Right renal pelvis (tissue), 4 donors: ENCODE measurements around the gene KLHL34. TPM values are rescaled to one million over a fixed set of nuclear protein-coding genes. Genes with fewer than 3 reads are reported as not detected.

Source experiments
- DNase-seq, 4 donors: peaks; one replicate each; pipeline ENCODE4 v3.0.0-alpha.2; 2013; ENCODE audit warnings: low read depth in 4 of 4, low spot score in 3 of 4, missing footprints in 1 of 4
- polyA plus RNA-seq, 4 donors: library from polyadenylated mRNA; unstranded; fragments of 120-200 nt; gene quantifications; one replicate each; pipeline ENCODE4 v1.2.1, GENCODE V29; 2013; ENCODE audit not compliant: insufficient read length in 4 of 4

The KLHL34 gene
- polyA plus RNA-seq, 4 donors, result 0.04 to 0.12 (median 0.07) TPM; not detected in 1

DNA sequence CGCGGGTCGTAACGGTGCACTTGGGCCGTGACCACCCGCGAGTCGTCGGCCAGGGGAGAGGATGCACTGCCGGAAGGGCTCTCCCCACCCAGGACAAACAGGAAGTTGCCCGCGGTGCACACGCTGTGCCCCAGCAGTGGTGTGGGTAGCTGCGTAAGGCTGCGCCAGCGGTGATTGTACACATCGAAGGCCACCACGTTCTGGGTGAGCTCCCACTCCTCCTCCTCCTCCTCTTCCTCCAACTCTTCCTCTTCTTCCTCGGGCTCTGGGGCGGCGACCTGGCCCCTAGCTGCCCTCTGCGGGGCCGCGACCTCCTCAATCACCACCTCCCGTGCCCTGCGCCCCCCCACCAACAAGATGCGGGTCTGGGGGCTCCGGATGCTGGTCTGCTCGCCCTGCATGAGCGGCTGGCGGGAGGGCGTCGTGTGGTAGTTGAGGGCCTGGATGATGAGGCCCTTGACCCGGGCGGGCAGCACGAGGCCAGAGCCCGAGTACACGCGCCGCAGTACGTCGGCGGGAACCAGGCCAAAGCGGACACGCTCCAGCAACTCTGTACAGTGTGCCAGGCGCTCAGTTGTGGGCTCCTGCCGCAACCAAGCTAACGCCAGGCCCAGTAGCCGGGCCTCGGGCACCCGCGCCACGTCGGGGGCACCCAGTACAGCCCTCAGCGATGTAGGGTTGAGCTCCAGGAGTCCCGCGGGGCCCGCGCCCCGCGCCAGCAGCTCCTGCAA, 1.4 kb downstream of the KLHL34 start:
- no peak for DNase-seq

DNA sequence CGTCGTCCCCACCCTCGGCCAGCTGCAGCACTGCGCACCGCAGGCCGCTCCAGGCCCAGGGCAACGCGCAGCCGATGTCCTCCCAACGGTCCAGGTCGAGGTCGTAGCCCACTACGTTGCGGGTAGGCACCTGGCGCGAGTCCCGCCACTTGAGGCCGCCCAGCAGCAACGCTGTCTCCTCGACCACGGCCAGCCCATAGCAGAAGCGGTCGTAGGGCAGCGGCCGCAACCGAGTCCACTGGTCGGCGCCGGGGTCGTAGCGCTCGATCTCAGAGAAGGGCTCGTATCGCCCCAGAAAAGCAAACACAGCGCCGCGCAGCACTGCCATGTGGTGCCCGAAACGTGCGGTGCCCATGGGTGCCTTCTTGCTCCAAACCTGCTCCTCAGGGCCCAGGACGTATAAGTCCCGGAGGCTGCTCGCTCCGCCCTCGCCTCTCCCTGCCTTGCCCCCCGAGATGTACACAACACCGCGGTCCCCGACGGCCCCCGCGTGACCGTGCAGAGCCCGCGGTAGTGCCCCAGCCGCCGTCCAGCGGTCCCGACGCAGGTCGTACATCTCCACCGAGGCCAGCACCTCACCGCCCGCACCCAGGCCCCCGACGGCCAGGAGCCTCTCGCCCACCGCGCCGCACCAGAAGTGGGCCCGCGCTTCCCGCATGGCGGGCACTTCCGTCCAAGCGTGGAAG, 2.1 kb downstream of the KLHL34 start:
- no peak for DNase-seq

DNA sequence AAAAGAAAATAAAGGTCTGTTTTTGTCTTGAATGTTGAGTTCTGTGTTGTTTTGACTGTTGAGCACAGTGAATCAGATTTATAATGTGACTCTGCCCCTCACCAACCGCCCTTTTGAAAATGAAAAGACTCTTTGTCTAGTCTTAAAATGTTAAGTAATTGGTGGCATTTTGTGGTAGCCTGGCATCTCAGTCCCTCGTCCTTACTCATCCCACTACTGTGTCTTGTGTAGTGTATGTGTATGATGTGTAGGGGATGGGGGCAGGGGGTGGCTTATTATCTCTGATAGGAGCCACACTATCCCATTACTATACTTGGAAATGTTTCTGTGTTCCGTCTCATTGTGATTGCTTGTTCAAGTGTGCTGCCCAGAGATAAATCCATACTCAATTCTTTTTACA, 12.2 kb downstream of the KLHL34 start:
- no peak for DNase-seq

- no peak for DNase-seq
These were observed 12.7 kb downstream of the KLHL34 start for GRCh38 chrX:21645431-21645830.

GRCh38 chrX:21639775-21640174, 18.4 kb downstream of the KLHL34 start:
- DNase-seq, result no peak

DNA sequence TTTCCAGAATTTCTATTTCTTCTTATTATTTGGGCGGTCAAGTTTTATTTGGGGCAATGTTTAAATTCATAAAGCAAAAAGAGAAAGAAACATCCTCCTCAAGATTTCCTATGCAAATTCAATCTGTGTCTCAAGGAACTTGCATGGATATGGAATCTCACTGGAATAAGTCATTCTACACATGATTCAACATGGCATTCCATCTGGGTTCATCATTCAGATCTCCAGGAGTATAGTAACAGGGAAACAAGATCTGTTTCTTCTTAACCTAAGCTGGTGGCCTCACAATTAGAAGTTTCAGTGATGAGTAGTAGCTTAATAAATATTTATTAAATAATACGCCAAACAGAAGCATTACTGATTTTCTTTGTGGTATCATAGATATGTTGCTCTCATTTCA, 19.8 kb downstream of the KLHL34 start:
- no peak for DNase-seq

DNA sequence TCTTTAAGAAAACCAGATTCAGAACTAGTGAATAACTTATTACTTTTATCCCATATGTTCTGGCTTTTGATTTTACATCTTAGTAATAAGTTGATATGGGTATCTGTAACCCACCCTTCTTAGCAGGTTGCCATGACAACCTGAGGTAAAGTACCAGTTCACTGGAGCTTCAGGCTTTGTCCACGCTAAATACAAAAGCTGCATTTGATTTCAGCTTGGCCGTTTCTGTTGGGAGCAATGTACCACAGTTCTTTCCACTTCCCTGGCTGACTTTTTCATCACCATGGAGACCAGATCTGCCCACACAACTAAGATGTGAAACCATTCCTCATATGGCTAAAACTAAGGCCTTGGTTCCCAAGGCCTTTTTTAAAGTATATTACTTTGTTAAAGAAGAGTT, 26.1 kb downstream of the KLHL34 start:
- DNase-seq, result no peak

DNA sequence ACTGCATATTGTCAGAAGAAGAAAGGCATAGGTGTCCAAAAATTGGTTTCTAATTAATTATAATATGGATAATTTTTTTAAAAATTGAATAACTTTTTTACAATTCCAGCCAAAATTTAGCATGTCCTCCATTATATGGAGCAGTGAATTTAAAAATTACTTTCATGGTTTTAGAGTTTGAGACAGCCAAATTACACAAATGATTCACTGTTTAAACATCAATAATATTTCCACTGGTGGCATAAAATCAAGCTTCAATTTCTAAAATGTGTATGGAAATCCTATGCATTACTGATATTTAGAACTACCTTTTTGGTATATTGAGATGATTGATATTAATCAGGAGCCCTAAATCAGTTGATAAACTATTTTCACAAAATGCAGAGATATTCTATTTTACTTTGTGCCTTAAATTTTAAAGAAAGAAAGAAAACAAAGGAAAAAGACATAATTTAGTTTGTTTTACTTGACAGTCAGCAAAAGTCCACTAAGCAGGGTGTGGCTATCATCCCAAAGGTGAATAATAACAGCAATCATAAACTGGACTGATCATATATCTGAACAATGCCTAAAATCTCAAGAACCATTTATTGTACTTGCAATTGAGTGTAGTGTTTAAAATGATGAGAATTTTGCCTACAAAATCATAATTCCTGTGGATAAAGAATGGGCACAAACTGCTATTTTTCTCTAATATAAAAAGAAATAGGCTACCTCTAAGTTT, 34.2 kb downstream of the KLHL34 start:
- DNase-seq, result no peak

DNA sequence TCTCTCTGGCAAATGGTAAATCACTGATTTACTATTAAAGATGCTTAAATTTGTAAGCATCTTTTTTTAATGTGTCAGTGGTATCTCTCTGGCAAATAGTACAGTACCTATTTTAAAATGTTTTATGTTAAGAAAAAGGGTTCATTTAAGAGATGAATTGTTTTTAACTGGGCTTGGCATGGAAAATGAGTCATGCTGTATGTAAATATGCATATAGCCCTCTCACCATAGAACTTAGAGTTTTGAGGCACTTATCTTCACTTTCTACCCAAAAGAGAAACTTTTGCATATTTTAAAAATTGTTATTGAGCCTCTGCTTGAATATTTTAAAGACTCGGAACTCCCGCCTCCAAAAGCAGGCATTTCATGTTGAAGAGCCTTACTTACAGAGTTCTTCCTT, 37.9 kb downstream of the KLHL34 start:
- no peak for DNase-seq

DNA sequence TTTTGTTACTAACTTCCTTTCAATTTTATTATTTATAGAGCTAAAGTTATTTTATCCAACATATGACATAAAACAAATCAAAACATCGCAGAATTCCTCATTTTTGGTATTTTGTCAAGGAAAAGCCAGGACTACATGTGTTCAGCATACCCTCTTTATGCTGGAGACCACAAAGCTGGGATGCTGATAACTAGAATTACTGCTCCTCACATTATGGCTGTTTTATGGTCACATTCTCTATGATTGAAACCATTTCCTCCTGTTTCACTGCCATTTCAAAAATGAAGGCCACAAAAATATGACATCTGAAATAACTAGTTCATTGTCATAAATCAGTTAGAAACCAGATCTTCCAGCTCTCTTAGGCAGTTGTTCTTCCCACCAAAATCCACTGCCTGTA, 41.7 kb downstream of the KLHL34 start:
- DNase-seq, result no peak

- DNase-seq, result no peak
These were observed 46.0 kb downstream of the KLHL34 start for GRCh38 chrX:21612154-21612553.

- DNase-seq, result no peak
These were observed 48.0 kb downstream of the KLHL34 start for GRCh38 chrX:21610168-21610567.

DNA sequence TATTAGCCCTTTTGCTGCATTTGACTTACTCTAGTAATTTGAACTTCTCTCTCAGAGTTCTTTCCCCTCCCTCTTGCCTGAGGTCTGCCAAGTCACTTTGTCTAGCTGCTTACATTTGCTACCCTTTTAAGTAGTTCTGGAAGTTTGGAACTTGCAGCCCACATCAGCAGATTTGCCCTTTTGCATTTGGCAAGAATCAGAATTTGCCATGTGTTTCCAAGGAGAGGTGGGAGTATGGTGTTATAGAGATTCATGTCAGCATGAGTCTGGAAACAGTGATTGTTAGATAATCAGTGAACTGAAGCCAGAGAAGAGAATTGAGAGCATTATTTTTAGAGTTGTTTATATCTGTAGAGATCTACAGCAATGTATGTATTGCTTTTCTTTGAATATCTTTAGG, 52.1 kb downstream of the KLHL34 start:
- DNase-seq, result no peak

Other genes with a start within 250 kb of the KLHL34 start
- under 1 TPM; 0.25 to 0.39 (median 0.29) TPM for gene SMPX, start 99.8 kb upstream of the KLHL34 start, polyA plus RNA-seq
- gene MBTPS2, start 181.3 kb upstream of the KLHL34 start, polyA plus RNA-seq, result 10 to 100 TPM; 32.9 to 39.9 (median 36.6) TPM
- 1 to 10 TPM; 2.5 to 3.9 (median 2.9) TPM for gene YY2, start 197.7 kb upstream of the KLHL34 start, polyA plus RNA-seq